Caco-2 (cell line): ENCODE data around the gene ULK3. TPM values are rescaled to one million over a fixed set of nuclear protein-coding genes. Genes with fewer than 3 reads are reported as not detected.

Experiments used
- BruUV-seq: library from RNA; stranded (reverse); fragments of 400-500 nt; replicated peaks from 2 replicates; lab custom pipeline; 2021; lab: Mats Ljungman, UMichigan
- CTCF ChIA-PET: fragments of 300-600 bp; sonication (Branson Sonifier 250); formaldehyde crosslinking; loops from one replicate; lab custom pipeline; 2022; ENCODE audit warnings: antibody characterized with exemption; lab: Charles Lee
- POLR2A ChIA-PET: fragments of 300-600 bp; sonication (Branson Sonifier 250); formaldehyde crosslinking; loops from one replicate; lab custom pipeline; 2022; ENCODE audit warnings: antibody characterized with exemption; lab: Charles Lee
- DNase-seq, 2 experiments: peaks; one replicate each; pipeline versions ENCODE4 v3.0.0 to v3.0.0-alpha.2; 2020 to 2022
- H3K27me3 ChIP-seq: replicated peaks from 2 replicates; pipeline ENCODE4 v1.6.0; 2011; ENCODE audit warnings: low read length; ENCODE audit not compliant: control insufficient read depth, insufficient read depth
- H3K36me3 ChIP-seq: 2 replicates; pipeline ENCODE4 v1.5.1; 2011; ENCODE audit warnings: low read length; ENCODE audit not compliant: control insufficient read depth, insufficient read depth
- H3K4me1 ChIP-seq: fragments of 250-450 bp; sonication (Bioruptor Pico); 2 replicates; pipeline ENCODE4 v1.5.1; 2020; ENCODE audit warnings: mild to moderate bottlenecking
- H3K4me3 ChIP-seq: 2 replicates; pipeline ENCODE4 v1.5.1; 2011; ENCODE audit warnings: low read depth, mild to moderate bottlenecking, control low read depth, low read length
- H3K9me3 ChIP-seq: fragments of 250-450 bp; sonication (Bioruptor Pico); 2 replicates; pipeline ENCODE4 v1.5.1; 2020; ENCODE audit warnings: mild to moderate bottlenecking, moderate library complexity
- H3K27ac Mint-ChIP-seq: one replicate; pipeline ENCODE4 v1.8.0; 2022; ENCODE audit warnings: mixed read lengths; ENCODE audit not compliant: unreplicated experiment
- H3K27me3 Mint-ChIP-seq: one replicate; pipeline ENCODE4 v1.8.0; 2022; ENCODE audit warnings: mixed read lengths; ENCODE audit not compliant: insufficient read depth, unreplicated experiment
- H3K36me3 Mint-ChIP-seq: one replicate; pipeline ENCODE4 v1.8.0; 2022; ENCODE audit warnings: mild to moderate bottlenecking, mixed read lengths; ENCODE audit not compliant: insufficient read depth, unreplicated experiment
- H3K4me1 Mint-ChIP-seq: one replicate; pipeline ENCODE4 v1.8.0; 2022; ENCODE audit warnings: low read depth, mixed read lengths; ENCODE audit not compliant: unreplicated experiment
- H3K4me3 Mint-ChIP-seq: one replicate; pipeline ENCODE4 v1.8.0; 2022; ENCODE audit warnings: mild to moderate bottlenecking, moderate library complexity, mixed read lengths; ENCODE audit not compliant: unreplicated experiment
- H3K9me3 Mint-ChIP-seq: one replicate; pipeline ENCODE4 v1.8.0; 2022; ENCODE audit warnings: mixed read lengths; ENCODE audit not compliant: unreplicated experiment
- intact Hi-C: fragments of 100-400 bp; cut with micrococcal nuclease; formaldehyde crosslinking; loops from one replicate; pipeline ENCODE4 v1.10.0; 2022; ENCODE audit not compliant: unreplicated experiment
- total RNA-seq: library from RNA; stranded (reverse); gene quantifications from 2 replicates; pipeline ENCODE4 v1.2.3, GENCODE V29; 2022
- TF ChIP-seq, protein P1 (sequence below), 2 experiments: fragments of 200-600 bp in 1 of 2; IDR thresholded peaks; 1 replicate in 1 of 2; 2 replicates in 1 of 2; pipeline versions ENCODE4 v1.5.1 to v1.8.0; 2011 to 2022; ENCODE audit warnings: antibody characterized with exemption in 1 of 2, control low read depth in 1 of 2, inconsistent platforms in 1 of 2, low read depth in 1 of 2, low read length in 1 of 2, mild to moderate bottlenecking in 1 of 2, moderate library complexity in 1 of 2; ENCODE audit not compliant: insufficient read depth in 1 of 2, severe bottlenecking in 1 of 2, unreplicated experiment in 1 of 2

The ULK3 gene
- total RNA-seq, 1 experiment from 2014 or later: 33.4 TPM

DNA sequence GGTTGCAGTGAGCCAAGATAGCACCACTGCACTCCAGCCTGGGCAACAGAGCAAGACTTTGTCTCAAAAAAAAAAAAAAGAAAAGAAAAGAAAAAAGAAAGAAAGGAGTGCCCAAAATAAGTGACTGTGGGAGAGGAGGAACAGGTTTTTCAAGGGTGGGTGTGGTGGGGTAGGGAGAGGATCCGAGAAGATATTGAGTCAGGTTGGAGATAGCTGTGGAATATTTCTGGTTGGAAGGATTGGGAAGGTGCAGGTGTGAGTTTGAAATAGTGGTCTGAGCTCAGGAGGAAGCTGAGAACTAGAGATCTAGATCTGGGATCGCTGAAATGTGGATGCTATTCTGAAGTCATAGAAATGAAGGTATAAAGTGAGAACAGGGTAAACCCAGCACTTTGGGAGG lies 22.4 kb upstream of the ULK3 start:
- POLR2A ChIA-PET: interaction anchor here (0.7 kb wide), 1 partner anchor 82 kb away, joined by 3 read pairs; no protein-coding TSS in a partner anchor
- H3K9me3 Mint-ChIP-seq: no peaks in the 10 kb centered on the region
- peak overlapping the region; percentile 16 for H3K27ac Mint-ChIP-seq
- TF ChIP-seq, protein P1, sequence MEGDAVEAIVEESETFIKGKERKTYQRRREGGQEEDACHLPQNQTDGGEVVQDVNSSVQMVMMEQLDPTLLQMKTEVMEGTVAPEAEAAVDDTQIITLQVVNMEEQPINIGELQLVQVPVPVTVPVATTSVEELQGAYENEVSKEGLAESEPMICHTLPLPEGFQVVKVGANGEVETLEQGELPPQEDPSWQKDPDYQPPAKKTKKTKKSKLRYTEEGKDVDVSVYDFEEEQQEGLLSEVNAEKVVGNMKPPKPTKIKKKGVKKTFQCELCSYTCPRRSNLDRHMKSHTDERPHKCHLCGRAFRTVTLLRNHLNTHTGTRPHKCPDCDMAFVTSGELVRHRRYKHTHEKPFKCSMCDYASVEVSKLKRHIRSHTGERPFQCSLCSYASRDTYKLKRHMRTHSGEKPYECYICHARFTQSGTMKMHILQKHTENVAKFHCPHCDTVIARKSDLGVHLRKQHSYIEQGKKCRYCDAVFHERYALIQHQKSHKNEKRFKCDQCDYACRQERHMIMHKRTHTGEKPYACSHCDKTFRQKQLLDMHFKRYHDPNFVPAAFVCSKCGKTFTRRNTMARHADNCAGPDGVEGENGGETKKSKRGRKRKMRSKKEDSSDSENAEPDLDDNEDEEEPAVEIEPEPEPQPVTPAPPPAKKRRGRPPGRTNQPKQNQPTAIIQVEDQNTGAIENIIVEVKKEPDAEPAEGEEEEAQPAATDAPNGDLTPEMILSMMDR (IDR thresholded peaks at IDR 0.05; ENCODE audit: insufficient read depth in 1 of 2, low read depth in 1 of 2, low read length in 1 of 2, severe bottlenecking in 1 of 2, unreplicated experiment in 1 of 2): no peak
- Histone ChIP-seq H3K4me1 (peaks cover 38% of the 10 kb centered on the region), H3K9me3 (peaks cover 6% of the 10 kb centered on the region; the same call in 1 of the 2 replicates), H3K4me3 (no peak overlapping the region), H3K36me3 (peaks cover 3% of the 10 kb centered on the region; the same call in 1 of the 2 replicates), H3K27me3 (no peaks in the 10 kb centered on the region)
- intact Hi-C loops: no loop called here
- peaks cover 47% of the 10 kb centered on the region for H3K36me3 Mint-ChIP-seq
- peaks cover 42% of the 10 kb centered on the region for H3K4me1 Mint-ChIP-seq
- no peaks in the 10 kb centered on the region for H3K27me3 Mint-ChIP-seq
- no TSS peak for BruUV-seq
- no peak for DNase-seq
- CTCF ChIA-PET: interaction anchor here (0.6 to 0.9 kb wide), 2 partner anchors 37 to 94 kb away, joined by 3 to 5 read pairs; no protein-coding TSS in a partner anchor
- H3K4me3 Mint-ChIP-seq: no peak overlapping the region

DNA sequence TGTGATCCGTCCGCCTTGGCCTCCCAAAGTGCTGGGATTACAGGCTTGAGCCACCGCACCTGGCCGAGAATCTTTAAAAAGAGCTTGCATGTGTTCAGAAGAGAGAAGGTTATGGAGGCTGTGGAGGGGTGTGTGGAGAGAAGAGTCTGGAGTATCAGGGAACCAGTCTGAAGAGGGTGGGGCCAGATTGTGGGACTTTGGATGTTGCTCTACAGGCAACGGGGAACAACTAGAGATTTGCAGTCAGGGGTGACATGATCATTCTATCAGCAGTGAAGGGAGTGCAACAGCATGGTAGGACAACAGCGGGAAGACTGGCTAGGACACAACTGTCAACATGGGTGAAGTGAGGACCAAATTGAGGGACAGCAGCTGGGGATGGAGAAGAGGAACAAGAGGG lies 21.3 kb upstream of the ULK3 start:
- peaks cover 3% of the 10 kb centered on the region; the same call in 1 of the 2 replicates for H3K36me3 ChIP-seq
- peaks cover 6% of the 10 kb centered on the region; the same call in 1 of the 2 replicates for H3K9me3 ChIP-seq
- H3K4me1 ChIP-seq: peaks cover 28% of the 10 kb centered on the region
- no TSS peak for BruUV-seq
- peaks cover 38% of the 10 kb centered on the region for H3K4me1 Mint-ChIP-seq
- CTCF ChIA-PET: no interaction called here
- TF ChIP-seq, protein P1 (IDR thresholded peaks at IDR 0.05; ENCODE audit: insufficient read depth in 1 of 2, low read depth in 1 of 2, low read length in 1 of 2, severe bottlenecking in 1 of 2, unreplicated experiment in 1 of 2): no peak
- DNase-seq: no peak
- intact Hi-C loops: no loop called here
- H3K27ac Mint-ChIP-seq: no peak overlapping the region
- H3K27me3 ChIP-seq: no peaks in the 10 kb centered on the region
- peaks cover 44% of the 10 kb centered on the region for H3K36me3 Mint-ChIP-seq
- H3K4me3 Mint-ChIP-seq: no peak overlapping the region
- POLR2A ChIA-PET: no interaction called here
- H3K9me3 Mint-ChIP-seq: no peaks in the 10 kb centered on the region
- no peak overlapping the region for H3K4me3 ChIP-seq
- no peaks in the 10 kb centered on the region for H3K27me3 Mint-ChIP-seq

DNA sequence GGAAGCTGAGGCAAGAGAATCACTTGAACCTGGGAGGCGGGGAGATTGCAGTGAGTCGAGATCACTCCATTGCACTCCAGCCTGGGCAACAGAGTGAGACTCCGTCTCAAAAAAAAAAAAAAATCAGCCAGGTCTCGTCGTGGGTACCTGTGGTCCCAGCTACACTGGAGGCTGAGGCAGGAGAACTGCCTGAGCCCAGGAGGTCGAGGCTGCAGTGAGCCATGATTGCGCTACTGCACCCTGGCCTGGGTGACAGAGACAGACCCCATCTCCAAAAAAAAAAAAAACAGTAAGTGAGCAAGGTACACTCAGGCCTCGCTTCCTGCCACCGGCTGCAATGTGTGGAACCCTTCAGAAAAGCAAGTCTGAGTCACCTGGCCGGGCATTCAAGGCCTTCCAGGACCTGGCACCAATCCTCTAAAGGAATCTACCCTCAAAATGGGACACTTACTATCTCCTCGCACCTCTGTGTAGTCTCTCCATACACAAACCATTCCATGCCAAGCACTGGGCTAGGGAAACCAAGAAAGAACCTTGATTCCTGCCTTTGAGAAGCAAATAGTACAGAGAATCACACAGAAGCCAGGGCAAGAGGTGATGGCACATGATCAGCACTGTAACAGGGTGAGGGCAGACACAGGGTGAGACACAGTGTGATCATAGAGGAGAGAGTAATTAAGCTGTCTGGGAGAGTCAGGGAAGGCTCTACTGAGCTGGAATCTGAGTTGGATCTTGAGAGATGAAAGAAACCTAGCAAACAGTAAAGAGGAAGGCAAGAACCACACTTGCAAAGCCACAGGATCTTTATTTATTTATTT lies 20.5 kb upstream of the ULK3 start:
- H3K4me1 Mint-ChIP-seq: peaks cover 38% of the 10 kb centered on the region
- peaks cover 48% of the 10 kb centered on the region for H3K36me3 Mint-ChIP-seq
- intact Hi-C loops: no loop called here
- POLR2A ChIA-PET: no interaction called here
- CTCF ChIA-PET: interaction anchor here (0.6 kb wide), 1 partner anchor 51 kb away, joined by 4 read pairs; no protein-coding TSS in a partner anchor
- TF ChIP-seq, protein P1 (IDR thresholded peaks at IDR 0.05; ENCODE audit: insufficient read depth in 1 of 2, low read depth in 1 of 2, low read length in 1 of 2, severe bottlenecking in 1 of 2, unreplicated experiment in 1 of 2): no peak
- H3K36me3 ChIP-seq: peaks cover 3% of the 10 kb centered on the region; the same call in 1 of the 2 replicates
- no peak overlapping the region for H3K27ac Mint-ChIP-seq
- no peak overlapping the region for H3K4me3 ChIP-seq
- DNase-seq: no peak
- peaks cover 21% of the 10 kb centered on the region for H3K4me1 ChIP-seq
- H3K9me3 ChIP-seq: peaks cover 6% of the 10 kb centered on the region; the same call in 1 of the 2 replicates
- H3K27me3 Mint-ChIP-seq: no peaks in the 10 kb centered on the region
- no peaks in the 10 kb centered on the region for H3K9me3 Mint-ChIP-seq
- H3K4me3 Mint-ChIP-seq: no peak overlapping the region
- H3K27me3 ChIP-seq: no peaks in the 10 kb centered on the region
- no TSS peak for BruUV-seq
